Measurements from ENCODE around the gene LHFPL6.

Gene LHFPL6

DNA sequence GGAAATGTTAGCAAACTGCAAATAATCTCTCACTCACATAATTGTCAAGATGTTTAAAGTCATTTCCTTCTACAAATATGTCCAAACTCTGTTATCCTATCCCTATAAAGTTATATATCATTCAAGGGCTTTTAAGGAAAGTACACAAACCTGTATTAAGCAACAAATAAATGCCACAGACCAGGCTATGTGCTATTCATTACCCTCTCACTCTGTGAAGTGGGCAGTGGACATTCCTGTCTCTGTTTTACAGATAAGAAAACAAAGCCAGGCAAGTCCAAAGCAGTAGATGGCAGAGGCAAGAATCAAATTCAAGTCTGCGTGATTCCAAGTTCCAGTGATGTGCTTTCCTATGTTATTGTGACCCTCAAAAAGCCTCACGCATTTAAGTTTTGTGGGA lies 140.6 kb downstream of the LHFPL6 start:
- no peak for DNase-seq (ENCODE audit: low read depth in 2 of 2)

DNA sequence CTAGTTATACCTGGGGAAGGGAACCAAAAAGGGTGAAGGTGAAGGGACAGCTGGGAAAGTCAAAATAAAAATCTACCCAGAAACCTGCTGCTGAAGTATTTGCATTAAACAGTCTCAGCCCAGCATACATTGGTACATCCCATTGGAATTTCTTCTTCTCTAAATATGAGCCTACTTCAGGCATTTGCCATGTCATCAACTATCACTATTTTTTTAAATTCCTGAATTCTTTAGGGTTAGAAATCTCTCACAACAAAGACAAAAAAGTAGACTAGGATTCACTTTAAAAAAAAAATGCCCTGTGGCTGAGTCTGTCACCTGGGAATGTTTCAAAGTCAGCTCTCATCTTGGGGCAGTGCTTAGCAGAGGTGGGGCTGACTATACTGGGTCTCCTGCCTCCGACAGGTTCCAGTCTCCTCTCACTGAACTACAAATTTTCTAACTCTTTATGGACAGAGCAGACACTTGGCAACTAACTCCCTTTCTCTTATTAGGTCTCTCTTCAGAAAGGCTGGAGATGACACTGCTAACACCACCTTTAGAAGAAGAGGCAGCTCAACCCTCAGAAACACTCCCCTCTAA lies 141.2 kb downstream of the LHFPL6 start:
- no peak for DNase-seq (ENCODE audit: low read depth in 2 of 2)

DNA sequence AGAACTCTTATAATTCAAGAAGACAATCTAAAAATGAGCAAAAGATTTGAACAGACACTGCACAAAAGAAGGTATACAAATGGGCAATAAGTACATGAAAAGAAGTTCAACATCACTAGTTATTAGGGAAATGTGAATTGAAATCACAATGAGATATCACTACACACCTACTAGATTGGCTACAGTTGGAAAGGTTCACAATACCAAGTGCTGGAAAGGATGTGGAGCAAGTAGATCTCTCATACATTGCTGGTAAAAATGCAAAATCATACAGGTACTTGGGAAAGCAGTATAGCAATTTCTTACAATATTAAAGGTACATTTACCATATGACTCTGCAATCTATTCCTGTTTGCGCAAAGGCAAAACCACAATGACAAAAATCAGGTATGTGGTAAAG lies 145.7 kb downstream of the LHFPL6 start:
- no peak for DNase-seq (ENCODE audit: low read depth in 2 of 2)

DNA sequence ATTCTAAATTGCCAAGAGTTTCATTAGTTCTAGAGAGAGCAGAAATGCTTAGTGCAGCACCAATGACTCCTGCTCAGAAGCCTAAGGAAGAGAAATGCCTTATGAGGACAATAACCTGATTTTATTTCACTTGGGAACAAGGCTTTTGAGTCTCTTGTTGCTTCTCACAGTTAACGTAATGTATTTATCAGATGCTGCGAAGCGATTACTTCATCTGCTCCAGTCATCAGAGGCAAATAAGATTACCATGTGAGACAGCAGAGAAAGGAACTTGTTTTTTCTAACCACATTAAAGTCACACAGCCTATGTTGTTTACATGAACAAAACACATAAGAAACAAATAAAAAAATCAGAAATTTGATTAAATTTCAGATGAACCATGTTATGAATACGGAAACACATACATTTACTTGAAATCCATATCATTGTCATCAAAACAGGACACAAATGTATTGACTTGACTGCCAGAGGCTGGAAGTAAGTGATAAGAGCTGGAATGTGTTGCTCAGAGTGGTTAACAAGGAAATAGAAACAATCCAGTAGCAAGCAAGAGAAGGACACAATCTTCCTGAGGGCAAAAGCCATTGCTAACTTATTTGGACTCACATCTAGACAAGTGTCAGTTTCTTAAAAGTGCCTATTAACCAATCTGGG lies 147.3 kb downstream of the LHFPL6 start:
- no peak for DNase-seq (ENCODE audit: low read depth in 2 of 2)

DNA sequence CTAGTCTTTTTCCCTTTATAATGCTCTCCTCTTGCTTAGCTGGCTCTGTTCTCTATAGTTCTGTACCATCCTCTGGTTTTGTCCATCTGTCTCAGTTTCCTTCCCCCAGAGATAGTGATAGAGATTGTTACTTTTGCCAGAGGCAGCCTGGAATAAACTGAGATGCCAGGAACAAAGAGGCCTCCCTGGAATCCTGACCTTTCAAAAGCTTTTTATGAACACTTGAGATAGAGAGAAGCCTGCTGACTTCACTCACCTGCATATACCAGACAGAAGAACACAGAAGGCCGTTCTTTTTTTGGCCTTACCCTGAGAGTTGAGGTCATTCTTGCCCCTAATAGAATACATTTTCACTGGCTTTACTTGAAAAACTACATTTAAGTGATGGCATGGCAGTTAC lies 150.2 kb downstream of the LHFPL6 start:
- DNase-seq (ENCODE audit: low read depth in 2 of 2), result no peak

DNA sequence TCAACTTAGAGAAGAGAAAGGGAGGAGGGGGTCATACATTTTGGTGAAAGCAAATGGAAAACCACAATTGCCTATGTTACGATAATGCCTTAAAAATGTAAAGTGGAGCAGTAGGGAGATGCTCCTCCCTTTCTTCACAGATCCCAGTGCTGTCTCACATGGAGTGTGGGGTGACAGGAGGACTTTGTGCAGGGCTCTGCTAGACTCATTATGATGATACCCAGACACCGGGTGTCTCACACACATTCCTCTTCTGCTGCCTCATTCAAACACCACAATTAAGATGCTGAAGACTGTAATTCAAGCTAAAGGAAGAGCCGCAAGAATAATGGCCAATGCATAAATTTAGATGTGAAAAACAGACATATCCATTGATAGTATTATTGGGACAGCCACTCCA lies 150.6 kb downstream of the LHFPL6 start:
- DNase-seq (ENCODE audit: low read depth in 2 of 2), result no peak

DNA sequence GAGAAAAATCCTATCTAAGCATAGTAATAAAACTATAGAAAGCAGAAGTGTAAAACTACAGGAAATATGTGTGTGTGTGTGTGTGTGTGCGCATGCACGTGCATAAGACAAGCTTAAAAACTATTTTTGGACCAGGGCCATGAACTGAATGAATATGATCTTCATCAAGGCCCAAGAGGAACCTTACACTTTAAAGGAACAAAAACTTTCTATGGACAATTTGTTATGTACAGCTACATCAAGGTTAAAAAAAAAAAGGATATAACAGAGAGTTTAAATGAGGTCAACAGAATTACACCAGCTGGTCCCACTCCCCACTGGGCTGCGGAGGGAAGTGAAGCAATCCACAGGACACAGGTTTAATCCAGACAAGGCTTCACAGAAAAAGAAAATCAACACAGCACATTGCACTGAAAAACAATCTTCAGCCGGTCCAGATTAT lies 151.1 kb downstream of the LHFPL6 start:
- DNase-seq (ENCODE audit: low read depth in 2 of 2), result no peak

DNA sequence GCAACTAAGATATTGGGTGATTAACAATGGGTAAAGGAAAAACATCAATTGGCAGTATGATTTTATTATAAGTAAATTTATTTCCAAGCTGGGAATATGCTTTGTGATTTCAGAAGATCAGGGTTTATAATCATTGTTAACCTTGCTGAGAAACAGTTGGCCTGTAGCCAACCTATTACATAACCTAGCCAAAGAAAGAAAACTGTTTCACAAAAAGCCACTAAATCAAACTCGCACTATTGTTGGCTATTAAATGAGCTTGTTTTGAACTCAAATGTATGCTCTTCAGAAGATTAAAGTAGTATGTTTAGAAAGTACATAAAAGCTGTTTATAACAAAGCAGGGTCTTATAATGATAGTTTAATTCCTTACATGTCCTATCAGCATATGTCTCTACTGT lies 151.7 kb downstream of the LHFPL6 start:
- no peak for DNase-seq (ENCODE audit: low read depth in 2 of 2)

DNA sequence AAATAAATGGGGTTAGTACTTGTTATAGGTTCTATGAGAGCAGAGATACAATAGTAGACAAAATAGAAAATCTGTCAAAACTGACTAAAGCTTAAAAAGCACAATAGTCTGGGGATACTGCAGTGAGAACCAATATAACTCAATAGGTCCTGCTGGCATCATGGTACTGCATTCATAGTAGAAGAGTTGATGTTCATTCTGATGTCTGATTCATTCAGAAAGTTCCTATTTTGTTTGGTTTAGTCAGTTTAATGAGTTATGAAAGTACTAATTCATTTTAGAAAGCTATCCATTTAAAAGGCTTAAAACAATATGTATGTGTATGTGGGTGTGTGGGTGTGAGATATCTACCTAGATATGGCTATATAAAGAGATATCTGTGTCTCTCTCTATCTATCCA lies 152.8 kb downstream of the LHFPL6 start:
- DNase-seq (ENCODE audit: low read depth in 2 of 2), result no peak

DNA sequence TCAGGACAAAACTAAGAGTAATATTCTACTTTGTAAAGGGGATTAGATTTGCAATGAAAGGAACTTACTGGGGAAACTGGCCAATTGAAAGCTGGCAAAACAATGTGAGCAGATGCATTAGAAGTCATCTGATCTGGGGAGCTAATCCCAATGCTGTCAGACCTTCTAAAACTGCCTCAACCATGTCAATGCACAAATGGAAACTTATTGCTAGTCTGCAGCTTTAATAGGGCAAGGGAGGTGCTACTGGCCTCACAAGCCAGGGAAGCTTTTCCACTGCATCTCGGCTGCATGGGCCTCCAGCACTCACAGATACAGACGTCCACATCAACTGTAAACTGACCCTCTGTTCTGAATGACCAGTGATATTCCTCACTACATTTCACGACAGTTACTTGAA lies 154.2 kb downstream of the LHFPL6 start:
- no peak for DNase-seq (ENCODE audit: low read depth in 2 of 2)

DNA sequence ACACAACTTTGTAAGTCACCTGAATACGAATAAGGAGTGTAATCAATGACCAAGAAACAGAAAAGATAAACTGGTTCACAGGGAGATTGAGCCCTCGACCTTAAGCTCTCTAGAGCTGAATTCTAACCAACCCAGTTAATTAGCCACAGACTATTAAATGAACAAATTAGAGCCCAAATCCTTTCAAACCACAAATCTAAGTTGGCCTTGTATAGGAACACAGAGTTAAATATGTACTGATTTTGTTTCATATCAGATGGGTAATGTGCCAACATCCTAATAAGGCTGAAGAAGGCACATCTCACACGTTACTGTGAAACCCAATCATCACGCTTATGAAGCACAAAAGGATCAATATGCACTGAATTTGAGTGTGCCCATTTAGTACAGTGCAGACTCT lies 156.1 kb downstream of the LHFPL6 start:
- DNase-seq (ENCODE audit: low read depth in 2 of 2), result no peak

DNA sequence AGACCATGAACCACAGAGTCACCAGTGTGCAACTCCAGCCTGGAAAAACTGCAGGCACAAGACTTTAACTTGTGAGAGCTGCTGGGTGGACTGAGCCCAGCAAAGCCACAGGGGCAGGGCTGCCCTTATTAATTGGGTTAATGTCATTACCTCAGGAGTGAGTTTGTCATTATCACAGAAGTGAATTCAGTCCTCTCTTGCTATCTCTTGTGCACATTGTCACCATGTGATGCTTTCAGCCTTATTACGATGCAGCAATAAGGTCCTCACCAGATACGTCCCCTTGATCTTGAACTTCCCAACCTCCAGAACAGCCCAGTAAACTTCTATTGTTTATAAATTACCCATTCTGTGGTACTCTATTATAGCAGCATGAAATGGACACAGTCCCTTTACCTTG lies 158.1 kb downstream of the LHFPL6 start:
- no peak for DNase-seq (ENCODE audit: low read depth in 2 of 2)

DNA sequence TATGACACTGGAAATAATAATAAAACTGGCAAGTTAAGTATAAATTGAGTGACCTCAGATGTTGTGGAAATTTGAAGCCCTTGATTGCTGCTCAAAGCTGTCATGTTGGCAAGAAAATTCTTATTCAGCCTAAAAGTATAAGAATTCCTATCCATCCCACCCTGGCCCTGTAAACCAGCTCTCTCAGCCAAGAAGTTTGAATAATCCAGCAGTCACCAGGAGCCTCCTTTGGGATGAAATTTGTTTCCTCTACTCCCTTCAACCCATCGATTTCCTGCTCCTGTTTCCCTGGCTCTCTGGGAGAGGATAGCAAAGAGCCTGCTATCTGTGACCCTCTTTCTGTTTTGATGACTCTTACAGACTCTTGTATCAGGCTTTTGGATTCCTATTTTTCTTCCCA lies 169.3 kb downstream of the LHFPL6 start:
- DNase-seq (ENCODE audit: low read depth in 2 of 2), result no peak

DNA sequence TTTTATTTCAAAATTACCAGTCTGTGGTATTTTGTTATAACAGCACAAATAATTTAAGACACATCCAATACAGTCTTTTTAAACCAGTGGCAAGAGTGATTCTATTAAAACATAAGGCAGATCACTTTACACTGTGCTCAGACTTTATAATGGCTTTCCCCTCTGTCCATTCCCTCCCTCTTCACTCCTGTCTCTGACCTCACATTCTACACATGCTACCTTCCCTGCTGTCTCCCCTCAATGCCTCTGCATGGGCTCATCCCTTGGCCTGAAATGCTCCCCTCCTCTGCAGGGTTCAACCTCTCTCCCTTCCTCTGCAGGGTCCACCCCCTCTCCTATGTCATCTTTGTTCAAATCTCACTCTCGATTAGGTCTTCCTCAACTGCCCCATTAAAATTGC lies 170.8 kb downstream of the LHFPL6 start:
- no peak for DNase-seq (ENCODE audit: low read depth in 2 of 2)

DNA sequence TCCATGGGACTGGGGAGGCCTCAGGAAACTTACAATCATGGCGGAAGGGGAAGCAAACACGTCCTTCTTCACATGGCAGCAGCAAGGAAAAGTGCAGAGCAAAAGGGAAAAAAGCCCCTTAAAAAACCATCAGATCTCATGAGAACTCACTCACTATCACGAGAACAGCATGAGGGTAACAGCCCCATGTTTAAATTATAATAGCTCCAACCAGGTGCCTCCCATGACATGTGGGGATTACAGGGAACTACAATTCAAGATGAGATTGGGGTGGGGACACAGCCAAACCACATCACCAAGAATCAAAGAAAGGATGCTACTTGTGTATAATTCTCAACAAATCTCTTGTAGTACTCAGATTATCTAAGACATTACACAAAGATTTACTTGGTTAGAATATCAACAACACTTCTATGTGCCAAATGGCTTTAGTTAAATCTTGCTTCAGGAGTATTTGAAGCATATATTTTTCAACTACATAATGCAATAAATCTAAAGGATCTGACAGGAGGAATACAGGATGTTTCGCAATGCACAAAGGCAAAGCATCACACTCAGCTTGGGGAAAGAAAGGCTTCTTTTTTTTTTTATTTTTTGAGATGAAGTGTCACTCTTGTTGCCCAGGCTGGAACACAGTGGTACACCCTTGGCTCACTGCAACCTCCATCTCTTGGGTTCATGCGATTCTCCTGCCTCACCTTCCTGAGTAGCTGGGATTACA lies 180.0 kb downstream of the LHFPL6 start:
- DNase-seq (ENCODE audit: low read depth in 2 of 2), result no peak

DNA sequence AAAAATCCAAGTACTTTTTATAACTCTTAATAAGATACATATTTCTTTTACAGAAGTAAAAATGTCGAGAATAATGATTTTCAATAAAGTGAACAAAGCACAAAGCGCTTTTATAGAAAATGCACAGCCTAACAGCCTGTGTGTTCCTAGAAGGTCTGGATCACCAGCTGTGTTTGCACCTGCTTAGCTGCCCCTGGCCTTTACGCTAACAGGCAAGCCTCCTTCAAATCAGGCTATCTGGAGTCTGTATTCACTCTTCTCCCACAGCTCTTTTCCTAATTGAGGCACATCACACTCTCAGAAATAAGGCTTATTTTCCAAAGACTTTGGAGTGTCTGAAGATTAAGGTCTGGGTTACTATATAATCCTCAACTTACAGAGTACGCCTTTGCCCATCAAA lies 183.1 kb downstream of the LHFPL6 start:
- no peak for DNase-seq (ENCODE audit: low read depth in 2 of 2)

DNA sequence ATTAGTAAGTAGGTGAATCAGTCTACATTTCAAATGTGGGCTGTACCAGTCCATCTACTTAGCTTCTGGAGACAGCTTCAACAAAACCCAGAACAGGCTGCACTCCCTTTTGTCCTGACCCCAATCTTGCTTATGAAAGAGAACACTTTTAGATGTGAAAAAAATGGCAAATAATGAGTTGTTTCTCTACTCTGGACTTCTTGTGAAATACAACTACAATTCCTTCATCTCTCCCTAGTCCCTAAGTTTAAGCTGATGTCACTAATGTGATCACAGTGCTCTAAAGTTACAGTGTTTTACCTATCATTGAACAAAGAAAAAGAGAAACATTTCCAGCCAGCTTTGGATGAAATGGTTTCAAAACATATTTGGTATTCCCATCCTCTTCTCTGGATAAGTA lies 183.9 kb downstream of the LHFPL6 start:
- no peak for DNase-seq (ENCODE audit: low read depth in 2 of 2)

DNA sequence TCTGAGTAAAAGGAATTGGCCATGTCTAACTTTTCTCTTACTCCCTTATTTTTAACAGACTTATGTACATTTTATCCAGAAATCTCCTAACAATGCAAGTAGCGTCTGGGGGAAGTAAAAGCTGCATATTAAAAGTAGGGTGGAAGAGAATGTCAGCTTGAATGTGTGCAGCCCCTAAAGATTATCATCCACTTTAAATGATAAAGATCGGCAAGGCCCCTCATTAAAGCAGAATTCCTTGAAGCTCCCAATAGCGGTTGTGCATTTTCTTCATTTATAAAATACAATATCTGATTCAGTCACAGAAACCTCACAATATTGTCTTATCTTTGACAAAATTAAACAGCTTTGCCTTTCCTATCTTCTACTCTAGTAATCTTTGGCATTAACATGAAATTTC lies 184.6 kb downstream of the LHFPL6 start:
- DNase-seq (ENCODE audit: low read depth in 2 of 2), result no peak

DNA sequence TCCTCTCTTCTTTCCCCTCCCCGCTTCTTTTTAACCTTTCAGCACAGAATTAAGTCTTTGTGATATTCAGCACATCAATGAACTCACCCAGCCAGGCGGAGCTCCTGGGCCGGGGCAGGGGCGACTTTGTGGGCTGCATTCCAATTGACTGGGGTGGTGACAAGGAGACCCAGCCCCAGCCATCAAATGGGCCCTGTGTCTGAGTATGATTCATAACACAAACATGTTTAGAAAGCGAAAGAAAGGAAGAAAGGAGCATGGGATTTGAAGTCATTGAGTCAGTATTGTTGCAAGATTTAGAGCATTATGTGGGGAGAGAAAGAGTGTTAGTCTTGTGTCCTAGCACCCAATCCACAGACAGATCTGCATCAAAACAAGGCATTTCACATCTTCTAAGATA lies 185.3 kb downstream of the LHFPL6 start:
- DNase-seq (ENCODE audit: low read depth in 2 of 2), result no peak

DNA sequence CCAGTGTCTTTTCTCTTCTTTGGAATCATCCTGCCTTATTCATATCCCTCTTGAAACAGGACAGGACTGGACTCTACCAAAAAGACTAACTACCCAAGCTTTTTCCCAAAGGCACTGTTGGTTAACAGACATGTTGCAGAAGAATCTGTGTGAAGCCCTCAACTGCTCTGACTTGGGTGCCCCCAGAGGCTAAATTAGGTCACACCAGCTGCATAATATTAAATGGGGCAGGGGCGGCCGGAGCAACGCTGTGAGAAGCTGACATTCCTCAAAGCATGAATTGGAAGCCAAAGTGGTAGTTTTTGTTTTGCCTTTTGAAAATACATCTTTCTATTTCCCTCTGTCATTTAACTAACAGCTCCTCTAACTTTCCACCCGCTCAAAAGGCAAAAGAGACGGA lies 185.9 kb downstream of the LHFPL6 start:
- no peak for DNase-seq (ENCODE audit: low read depth in 2 of 2)

DNA sequence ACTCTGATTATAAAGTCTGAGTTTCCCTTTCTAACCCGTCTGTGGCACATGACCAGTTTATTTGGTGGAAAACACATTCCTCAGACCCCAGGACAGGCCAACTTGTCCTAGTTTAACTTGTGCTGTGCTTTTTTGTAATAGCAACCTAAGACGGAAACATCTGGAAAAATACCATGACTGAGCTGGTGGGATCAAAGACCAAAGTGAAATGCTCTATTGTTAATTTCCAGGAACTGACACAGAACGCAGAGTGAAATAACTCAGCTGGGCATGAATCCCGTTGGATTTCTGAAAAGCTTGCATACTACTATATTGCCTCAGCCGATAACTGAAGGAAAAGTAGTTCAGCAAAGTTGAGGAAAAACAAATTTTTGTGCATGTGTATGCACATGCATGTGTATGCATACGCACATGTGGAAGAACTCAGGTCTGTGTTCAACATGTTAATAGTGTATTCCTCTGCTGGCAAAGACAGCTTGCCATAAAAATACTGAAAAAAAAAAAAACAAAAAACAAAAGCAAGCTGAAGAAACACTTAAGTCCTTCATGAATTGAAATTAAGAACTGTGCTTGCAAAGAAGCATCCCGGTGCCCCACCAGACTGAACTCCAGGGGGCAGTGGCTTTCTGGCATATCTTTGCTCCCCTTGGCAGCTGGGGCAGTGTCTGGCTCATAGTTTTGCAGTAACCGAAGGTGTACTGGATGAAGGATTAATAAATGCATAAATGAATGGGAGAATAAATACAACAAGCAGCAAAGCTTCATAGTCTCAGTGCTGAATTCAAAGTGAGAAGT lies 187.8 kb downstream of the LHFPL6 start:
- no peak for DNase-seq (ENCODE audit: low read depth in 2 of 2)

DNA sequence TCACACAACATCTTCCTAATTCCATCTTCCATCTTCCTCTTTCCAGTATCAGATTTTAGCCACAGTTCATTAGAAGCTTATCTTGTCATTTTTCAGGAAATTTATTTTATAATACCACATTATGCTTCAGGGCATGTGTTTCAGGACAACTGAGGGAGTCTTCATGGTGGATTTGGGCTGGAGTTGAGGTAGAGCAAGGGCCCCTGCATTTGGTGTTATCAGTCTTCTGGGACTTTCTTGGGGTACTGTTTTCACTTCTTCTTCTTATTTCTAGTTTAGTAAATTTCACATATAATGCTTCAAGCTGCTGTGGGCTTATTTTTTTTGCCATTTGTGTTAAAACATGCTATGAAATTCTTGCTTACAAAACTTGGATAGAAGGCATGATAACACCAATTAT lies 188.7 kb downstream of the LHFPL6 start:
- DNase-seq (ENCODE audit: low read depth in 2 of 2), result no peak

DNA sequence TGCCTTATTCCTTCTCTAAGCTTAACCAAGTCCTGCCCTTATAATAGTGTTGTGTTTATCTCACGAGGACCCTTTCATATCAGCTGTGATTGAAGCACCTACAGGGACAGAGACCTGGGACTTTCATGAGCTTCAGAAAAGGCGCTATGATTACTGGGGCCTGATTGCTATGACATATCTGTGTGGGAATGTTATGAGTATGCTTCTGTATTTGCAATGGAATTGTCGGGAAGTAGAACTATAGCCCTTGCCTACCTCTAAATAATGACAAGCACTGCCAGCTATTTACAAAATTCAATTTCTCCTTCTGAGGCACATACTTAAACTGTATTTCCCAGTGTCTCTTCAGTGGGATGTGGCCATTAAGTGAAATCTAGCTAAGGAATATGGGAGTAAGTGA lies 191.5 kb downstream of the LHFPL6 start:
- no peak for DNase-seq (ENCODE audit: low read depth in 2 of 2)
